ENCODE measurements around the gene ZNF226. TPM values are rescaled to one million over a fixed set of nuclear protein-coding genes. Genes with fewer than 3 reads are reported as not detected.

The ZNF226 gene
- polyA plus RNA-seq, 3 donors = 9.3 to 16.6 (median 16.3) TPM

DNA sequence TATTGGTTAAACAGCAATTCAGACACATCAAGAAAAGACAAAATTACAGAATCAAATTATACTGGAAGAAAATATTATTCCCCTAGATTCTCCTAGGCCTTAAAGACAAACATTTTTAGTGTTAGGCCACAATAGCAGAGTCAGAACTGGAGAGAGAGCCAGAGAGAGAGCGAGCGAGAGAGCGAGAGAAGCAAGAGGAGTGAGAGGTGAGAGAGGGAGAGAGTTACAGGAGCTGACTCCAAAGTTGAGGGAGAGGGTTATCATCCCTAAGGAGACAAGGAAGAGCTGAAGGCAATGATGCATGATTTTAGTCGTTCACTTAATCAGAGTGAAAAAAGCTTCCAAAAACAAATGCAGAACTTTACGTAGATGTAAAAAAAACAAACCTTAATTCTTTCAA lies 27.2 kb downstream of the ZNF226 start:
- H3K27me3 Mint-ChIP-seq (ENCODE audit: low read depth in 3 of 3) = peaks cover 0 to 4% (median 1%) of the 10 kb centered on the region in 3 donors
- Histone ChIP-seq H3K27ac (ENCODE audit: low read depth in 1 of 2, low read length in 2 of 2) (no peak overlapping the region), H3K4me2 (replicated peaks; ENCODE audit: extremely low read depth, low read length, poor library complexity, severe bottlenecking) (no peak overlapping the region), H3K9ac (ENCODE audit: insufficient read depth, low read length, poor library complexity, severe bottlenecking) (no peak overlapping the region), H4K20me1 (ENCODE audit: insufficient read depth, low read length) (no peaks in the 10 kb centered on the region), H3K36me3 (replicated peaks in 1 of 2; ENCODE audit: control insufficient read depth in 1 of 2, insufficient read depth in 2 of 2, low read length in 2 of 2) (no peaks in the 10 kb centered on the region), H3K4me3 (replicated peaks in 1 of 3; ENCODE audit: low read depth in 2 of 3, low read length in 3 of 3) (no peak overlapping the region), H3K27me3 (ENCODE audit: control insufficient read depth in 2 of 2, insufficient read depth in 2 of 2, low read length in 2 of 2) (no peaks in the 10 kb centered on the region), H3K4me1 (ENCODE audit: control insufficient read depth in 1 of 2, insufficient read depth in 2 of 2, low read length in 2 of 2) (no peaks in the 10 kb centered on the region), H2AFZ (ENCODE audit: insufficient read depth, low read depth, low read length, poor library complexity, severe bottlenecking) (no peak overlapping the region), H3K9me3 (replicated peaks in 1 of 2; ENCODE audit: control insufficient read depth in 1 of 2, insufficient read depth in 1 of 2, low read length in 2 of 2) (peaks cover 8 to 42% of the 10 kb centered on the region in 2 donors), H3K79me2 (ENCODE audit: insufficient read depth, low read length) (no peaks in the 10 kb centered on the region)
- TF ChIP-seq, protein P1, sequence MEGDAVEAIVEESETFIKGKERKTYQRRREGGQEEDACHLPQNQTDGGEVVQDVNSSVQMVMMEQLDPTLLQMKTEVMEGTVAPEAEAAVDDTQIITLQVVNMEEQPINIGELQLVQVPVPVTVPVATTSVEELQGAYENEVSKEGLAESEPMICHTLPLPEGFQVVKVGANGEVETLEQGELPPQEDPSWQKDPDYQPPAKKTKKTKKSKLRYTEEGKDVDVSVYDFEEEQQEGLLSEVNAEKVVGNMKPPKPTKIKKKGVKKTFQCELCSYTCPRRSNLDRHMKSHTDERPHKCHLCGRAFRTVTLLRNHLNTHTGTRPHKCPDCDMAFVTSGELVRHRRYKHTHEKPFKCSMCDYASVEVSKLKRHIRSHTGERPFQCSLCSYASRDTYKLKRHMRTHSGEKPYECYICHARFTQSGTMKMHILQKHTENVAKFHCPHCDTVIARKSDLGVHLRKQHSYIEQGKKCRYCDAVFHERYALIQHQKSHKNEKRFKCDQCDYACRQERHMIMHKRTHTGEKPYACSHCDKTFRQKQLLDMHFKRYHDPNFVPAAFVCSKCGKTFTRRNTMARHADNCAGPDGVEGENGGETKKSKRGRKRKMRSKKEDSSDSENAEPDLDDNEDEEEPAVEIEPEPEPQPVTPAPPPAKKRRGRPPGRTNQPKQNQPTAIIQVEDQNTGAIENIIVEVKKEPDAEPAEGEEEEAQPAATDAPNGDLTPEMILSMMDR (IDR thresholded peaks at IDR 0.05) = no peak
- no peak overlapping the region for H3K4me3 Mint-ChIP-seq
- no peak overlapping the region for H3K27ac Mint-ChIP-seq
- no peaks in the 10 kb centered on the region for H3K4me1 Mint-ChIP-seq
- peaks cover 19 to 43% (median 22%) of the 10 kb centered on the region in 7 donors for H3K9me3 Mint-ChIP-seq
- DNase-seq = no peak
- H3K36me3 Mint-ChIP-seq = no peaks in the 10 kb centered on the region
- intact Hi-C loops (cut with micrococcal nuclease) = no loop called here
- 90% methylated on average over 3 of the region's 5 CpGs for WGBS (ENCODE audit: insufficient coverage)

DNA sequence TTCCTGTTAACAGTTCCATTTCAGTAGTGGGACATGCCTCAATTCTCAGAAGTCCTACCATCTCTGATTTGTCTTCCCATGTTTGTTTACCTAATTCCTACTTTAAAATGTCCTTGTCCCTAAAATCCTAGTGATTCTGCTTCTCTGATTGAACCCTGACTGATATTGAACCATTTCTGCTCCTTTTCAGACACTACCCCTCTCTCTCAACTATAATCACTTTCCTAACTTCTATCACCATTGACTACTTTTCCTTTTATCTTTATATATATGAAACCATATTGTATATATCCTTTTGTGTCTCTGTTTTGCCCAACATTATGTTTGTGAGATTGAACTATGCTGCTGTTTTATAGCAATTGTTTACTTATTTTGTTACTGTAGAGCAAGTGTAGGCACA lies 31.9 kb downstream of the ZNF226 start:
- Histone ChIP-seq H3K9me3 (replicated peaks in 1 of 2; ENCODE audit: control insufficient read depth in 1 of 2, insufficient read depth in 1 of 2, low read length in 2 of 2) (peaks cover 20 to 28% of the 10 kb centered on the region in 2 donors), H3K4me2 (replicated peaks; ENCODE audit: extremely low read depth, low read length, poor library complexity, severe bottlenecking) (no peak overlapping the region), H3K27ac (ENCODE audit: low read depth in 1 of 2, low read length in 2 of 2) (no peak overlapping the region), H3K36me3 (replicated peaks in 1 of 2; ENCODE audit: control insufficient read depth in 1 of 2, insufficient read depth in 2 of 2, low read length in 2 of 2) (no peaks in the 10 kb centered on the region), H3K9ac (ENCODE audit: insufficient read depth, low read length, poor library complexity, severe bottlenecking) (no peak overlapping the region), H3K4me1 (ENCODE audit: control insufficient read depth in 1 of 2, insufficient read depth in 2 of 2, low read length in 2 of 2) (no peaks in the 10 kb centered on the region), H3K4me3 (replicated peaks in 1 of 3; ENCODE audit: low read depth in 2 of 3, low read length in 3 of 3) (no peak overlapping the region), H3K27me3 (ENCODE audit: control insufficient read depth in 2 of 2, insufficient read depth in 2 of 2, low read length in 2 of 2) (no peaks in the 10 kb centered on the region), H2AFZ (ENCODE audit: insufficient read depth, low read depth, low read length, poor library complexity, severe bottlenecking) (no peak overlapping the region), H3K79me2 (ENCODE audit: insufficient read depth, low read length) (no peaks in the 10 kb centered on the region), H4K20me1 (ENCODE audit: insufficient read depth, low read length) (no peaks in the 10 kb centered on the region)
- Mint-ChIP-seq H3K36me3 (no peaks in the 10 kb centered on the region), H3K4me3 (no peak overlapping the region), H3K27ac (no peak overlapping the region), H3K4me1 (no peaks in the 10 kb centered on the region), H3K27me3 (ENCODE audit: low read depth in 3 of 3) (peaks cover 0 to 7% (median 2%) of the 10 kb centered on the region in 3 donors), H3K9me3 (peaks cover 17 to 52% (median 27%) of the 10 kb centered on the region in 7 donors)
- TF ChIP-seq, protein P1 (IDR thresholded peaks at IDR 0.05) = no peak
- intact Hi-C loops (cut with micrococcal nuclease) = no loop called here
- no peak for DNase-seq
